Measurements from ENCODE around the gene SLC4A7.

- TF ChIP-seq, protein P1, sequence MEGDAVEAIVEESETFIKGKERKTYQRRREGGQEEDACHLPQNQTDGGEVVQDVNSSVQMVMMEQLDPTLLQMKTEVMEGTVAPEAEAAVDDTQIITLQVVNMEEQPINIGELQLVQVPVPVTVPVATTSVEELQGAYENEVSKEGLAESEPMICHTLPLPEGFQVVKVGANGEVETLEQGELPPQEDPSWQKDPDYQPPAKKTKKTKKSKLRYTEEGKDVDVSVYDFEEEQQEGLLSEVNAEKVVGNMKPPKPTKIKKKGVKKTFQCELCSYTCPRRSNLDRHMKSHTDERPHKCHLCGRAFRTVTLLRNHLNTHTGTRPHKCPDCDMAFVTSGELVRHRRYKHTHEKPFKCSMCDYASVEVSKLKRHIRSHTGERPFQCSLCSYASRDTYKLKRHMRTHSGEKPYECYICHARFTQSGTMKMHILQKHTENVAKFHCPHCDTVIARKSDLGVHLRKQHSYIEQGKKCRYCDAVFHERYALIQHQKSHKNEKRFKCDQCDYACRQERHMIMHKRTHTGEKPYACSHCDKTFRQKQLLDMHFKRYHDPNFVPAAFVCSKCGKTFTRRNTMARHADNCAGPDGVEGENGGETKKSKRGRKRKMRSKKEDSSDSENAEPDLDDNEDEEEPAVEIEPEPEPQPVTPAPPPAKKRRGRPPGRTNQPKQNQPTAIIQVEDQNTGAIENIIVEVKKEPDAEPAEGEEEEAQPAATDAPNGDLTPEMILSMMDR (conservative IDR thresholded peaks at IDR 0.05 in 1 of 2, IDR thresholded peaks at IDR 0.05 in 1 of 2; ENCODE audit: extremely low read depth in 1 of 2, insufficient read depth in 1 of 2, low read depth in 1 of 2, low read length in 2 of 2) = no peak
- TF ChIP-seq EZH2 (IDR thresholded peaks at IDR 0.05; ENCODE audit: borderline replicate concordance, low read length) = no peak
Observed at GRCh38 chr3:27415202-27415601, 69.0 kb downstream of the SLC4A7 start.

Data from mammary epithelial cell (primary cell).